ENCODE measurements around the gene LRRK1.
"Not testable (repeated sequence)": the region's sequence is repeated elsewhere in the genome, so short reads cannot be mapped to it uniquely, and the experiment has no call there.

Gene LRRK1

DNA sequence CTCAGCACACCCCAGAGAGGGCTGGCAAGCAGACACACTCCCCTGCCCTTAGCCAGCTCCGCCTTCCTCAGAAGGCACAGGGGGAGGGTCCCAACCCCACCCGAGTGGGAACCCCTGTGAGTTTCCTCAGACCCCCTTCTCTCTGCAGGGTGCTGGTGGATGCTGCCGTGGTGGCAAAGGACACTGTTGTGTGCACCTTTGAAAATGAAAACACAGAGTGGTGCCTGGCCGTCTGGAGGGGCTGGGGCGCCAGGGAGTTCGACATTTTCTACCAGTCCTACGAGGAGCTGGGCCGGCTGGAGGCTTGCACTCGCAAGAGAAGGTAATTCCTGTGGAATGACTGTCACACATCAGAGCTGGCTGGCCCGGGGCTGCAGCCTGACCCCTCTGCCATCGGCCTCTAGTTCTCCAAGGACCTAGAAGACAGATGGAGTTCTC lies 149.4 kb downstream of the LRRK1 start:
- Histone ChIP-seq H3K36me3 (ENCODE audit: insufficient read depth, low read depth, low read length) (no peaks in the 10 kb centered on the region), H3K27ac (ENCODE audit: low read length) (peak overlapping the region; percentile 99), H3K9ac (ENCODE audit: low read depth, low read length) (peak overlapping the region; percentile 92), H3K4me1 (ENCODE audit: insufficient read depth, low read length) (peaks cover 39% of the 10 kb centered on the region), H3K27me3 (ENCODE audit: insufficient read depth, low read length) (no peaks in the 10 kb centered on the region), H3K9me3 (ENCODE audit: insufficient read depth, low read depth, low read length) (no peaks in the 10 kb centered on the region), H3K4me3 (ENCODE audit: low read length) (peak overlapping the region; percentile 55; the same call in 1 of the 2 replicates)

GRCh38 chr15:101068961-101069653 lies 149.9 kb downstream of the LRRK1 start:
- Histone ChIP-seq H3K9me3 (ENCODE audit: insufficient read depth, low read depth, low read length) (no peaks in the 10 kb centered on the region), H3K4me1 (ENCODE audit: insufficient read depth, low read length) (peaks cover 34% of the 10 kb centered on the region), H3K36me3 (ENCODE audit: insufficient read depth, low read depth, low read length) (no peaks in the 10 kb centered on the region), H3K27me3 (ENCODE audit: insufficient read depth, low read length) (no peaks in the 10 kb centered on the region), H3K9ac (ENCODE audit: low read depth, low read length) (peak overlapping the region; percentile 92), H3K27ac (ENCODE audit: low read length) (peak overlapping the region; percentile 99), H3K4me3 (ENCODE audit: low read length) (peak overlapping the region; percentile 55; the same call in 1 of the 2 replicates)

GRCh38 chr15:101069654-101069973 lies 150.5 kb downstream of the LRRK1 start:
- Histone ChIP-seq H3K27ac (ENCODE audit: low read length) (peak overlapping the region; percentile 92), H3K36me3 (ENCODE audit: insufficient read depth, low read depth, low read length) (no peaks in the 10 kb centered on the region), H3K4me3 (ENCODE audit: low read length) (peak overlapping the region; percentile 13)

DNA sequence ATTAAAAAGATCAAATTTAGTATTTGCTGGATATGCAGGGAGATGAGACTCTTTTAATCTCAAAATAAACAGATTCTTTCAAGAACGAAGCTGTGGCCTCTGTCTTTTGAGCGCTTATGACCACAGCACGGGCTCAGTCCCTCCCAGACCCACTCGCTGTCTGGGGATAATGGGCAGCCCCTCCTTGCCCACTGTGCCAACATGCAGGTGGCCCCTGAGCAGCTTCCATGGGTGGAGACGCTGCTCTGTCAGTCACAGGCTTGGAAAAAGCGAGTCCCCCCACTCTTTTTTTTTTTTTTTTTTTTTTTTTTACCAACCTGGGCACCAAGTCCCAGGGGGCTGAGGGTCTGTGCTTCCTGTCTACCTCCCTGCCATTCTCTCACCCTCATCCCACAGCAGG lies 150.9 kb downstream of the LRRK1 start:
- Histone ChIP-seq H3K4me3 (ENCODE audit: low read length) (peak overlapping the region; percentile 13; the same call in 1 of the 2 replicates), H3K36me3 (ENCODE audit: insufficient read depth, low read depth, low read length) (no peaks in the 10 kb centered on the region), H3K27me3 (ENCODE audit: insufficient read depth, low read length) (no peaks in the 10 kb centered on the region), H3K27ac (ENCODE audit: low read length) (peak overlapping the region; percentile 92), H3K9me3 (ENCODE audit: insufficient read depth, low read depth, low read length) (no peaks in the 10 kb centered on the region), H3K4me1 (ENCODE audit: insufficient read depth, low read length) (peaks cover 33% of the 10 kb centered on the region), H3K9ac (ENCODE audit: low read depth, low read length) (peak overlapping the region; percentile 92)

More at GRCh38 chr15:101069654-101069973, 150.5 kb downstream of the LRRK1 start:
- Histone ChIP-seq H3K4me1 (ENCODE audit: insufficient read depth, low read length) (peaks cover 33% of the 10 kb centered on the region), H3K9me3 (ENCODE audit: insufficient read depth, low read depth, low read length) (no peaks in the 10 kb centered on the region), H3K27me3 (ENCODE audit: insufficient read depth, low read length) (no peaks in the 10 kb centered on the region), H3K9ac (ENCODE audit: low read depth, low read length) (peak overlapping the region; percentile 92)

- Histone ChIP-seq H3K9me3 (ENCODE audit: insufficient read depth, low read depth, low read length) (no peaks in the 10 kb centered on the region), H3K4me1 (ENCODE audit: insufficient read depth, low read length) (peaks cover 33% of the 10 kb centered on the region), H3K9ac (ENCODE audit: low read depth, low read length) (peak overlapping the region; percentile 92; the same call in 1 of the 2 replicates), H3K27ac (ENCODE audit: low read length) (peak overlapping the region; percentile 92), H3K4me3 (ENCODE audit: low read length) (no peak overlapping the region), H3K27me3 (ENCODE audit: insufficient read depth, low read length) (no peaks in the 10 kb centered on the region), H3K36me3 (ENCODE audit: insufficient read depth, low read depth, low read length) (no peaks in the 10 kb centered on the region)
Observed at GRCh38 chr15:101070502-101071273, 151.5 kb downstream of the LRRK1 start.

DNA sequence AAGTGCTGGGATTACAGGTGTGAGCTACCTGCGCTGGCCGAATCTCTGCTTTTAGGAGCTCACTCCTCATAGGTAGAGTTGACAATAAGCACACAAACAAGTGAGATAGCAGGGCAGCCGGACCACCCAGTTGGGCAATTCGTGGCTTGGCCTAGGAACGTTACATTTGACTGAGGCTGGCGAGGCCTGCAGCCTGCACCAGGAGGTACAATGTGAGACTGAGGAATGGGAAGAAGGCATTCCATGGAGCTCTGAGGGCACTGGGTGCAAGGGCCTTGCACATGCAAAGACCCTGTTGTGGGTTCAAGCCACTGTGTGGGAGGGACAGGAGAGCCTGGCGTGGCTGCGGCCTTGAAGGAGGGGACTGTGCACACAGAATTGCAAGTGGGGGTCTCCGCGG lies 152.5 kb downstream of the LRRK1 start:
- Histone ChIP-seq H3K36me3 (ENCODE audit: insufficient read depth, low read depth, low read length) (no peaks in the 10 kb centered on the region), H3K27ac (ENCODE audit: low read length) (no peak overlapping the region), H3K4me3 (ENCODE audit: low read length) (no peak overlapping the region), H3K27me3 (ENCODE audit: insufficient read depth, low read length) (no peaks in the 10 kb centered on the region), H3K9ac (ENCODE audit: low read depth, low read length) (no peak overlapping the region), H3K4me1 (ENCODE audit: insufficient read depth, low read length) (peaks cover 33% of the 10 kb centered on the region), H3K9me3 (ENCODE audit: insufficient read depth, low read depth, low read length) (no peaks in the 10 kb centered on the region)

- H3K4me1 ChIP-seq (ENCODE audit: insufficient read depth, low read length) = peaks cover 35% of the 10 kb centered on the region
- H3K27ac ChIP-seq (ENCODE audit: low read length); H3K27me3 ChIP-seq (ENCODE audit: insufficient read depth, low read length); H3K4me3 ChIP-seq (ENCODE audit: low read length); H3K36me3 ChIP-seq (ENCODE audit: insufficient read depth, low read depth, low read length); H3K9ac ChIP-seq (ENCODE audit: low read depth, low read length); H3K9me3 ChIP-seq (ENCODE audit: insufficient read depth, low read depth, low read length): not testable (repeated sequence)
Observed at GRCh38 chr15:101072235-101072634, 153.1 kb downstream of the LRRK1 start.

GRCh38 chr15:101077806-101078668 lies 158.9 kb downstream of the LRRK1 start:
- H3K27me3 ChIP-seq (ENCODE audit: insufficient read depth, low read length); H3K9me3 ChIP-seq (ENCODE audit: insufficient read depth, low read depth, low read length); H3K4me3 ChIP-seq (ENCODE audit: low read length); H3K36me3 ChIP-seq (ENCODE audit: insufficient read depth, low read depth, low read length): not testable (repeated sequence)
- H3K27ac ChIP-seq (ENCODE audit: low read length) = peak overlapping the region; percentile 97
- peak overlapping the region; percentile 88 for H3K9ac ChIP-seq (ENCODE audit: low read depth, low read length)
- H3K4me1 ChIP-seq (ENCODE audit: insufficient read depth, low read length) = peaks cover 14% of the 10 kb centered on the region

GRCh38 chr15:101078669-101079323 lies 159.6 kb downstream of the LRRK1 start:
- Histone ChIP-seq H3K4me1 (ENCODE audit: insufficient read depth, low read length) (peaks cover 14% of the 10 kb centered on the region), H3K9ac (ENCODE audit: low read depth, low read length) (peak overlapping the region; percentile 88), H3K9me3 (ENCODE audit: insufficient read depth, low read depth, low read length) (no peaks in the 10 kb centered on the region), H3K27ac (ENCODE audit: low read length) (peak overlapping the region; percentile 97), H3K27me3 (ENCODE audit: insufficient read depth, low read length) (no peaks in the 10 kb centered on the region; the same call in 1 of the 2 replicates), H3K36me3 (ENCODE audit: insufficient read depth, low read depth, low read length) (no peaks in the 10 kb centered on the region), H3K4me3 (ENCODE audit: low read length) (no peak overlapping the region)

- no peaks in the 10 kb centered on the region; the same call in 1 of the 2 replicates for H3K27me3 ChIP-seq (ENCODE audit: insufficient read depth, low read length)
- H3K27ac ChIP-seq (ENCODE audit: low read length) = no peak overlapping the region
- no peaks in the 10 kb centered on the region for H3K9me3 ChIP-seq (ENCODE audit: insufficient read depth, low read depth, low read length)
- peaks cover 14% of the 10 kb centered on the region for H3K4me1 ChIP-seq (ENCODE audit: insufficient read depth, low read length)
- no peak overlapping the region for H3K9ac ChIP-seq (ENCODE audit: low read depth, low read length)
- H3K4me3 ChIP-seq (ENCODE audit: low read length) = no peak overlapping the region
- H3K36me3 ChIP-seq (ENCODE audit: insufficient read depth, low read depth, low read length) = no peaks in the 10 kb centered on the region
Observed at GRCh38 chr15:101081900-101082299, 162.7 kb downstream of the LRRK1 start.
